ENCODE data around the gene RPL6.

Gene RPL6

DNA sequence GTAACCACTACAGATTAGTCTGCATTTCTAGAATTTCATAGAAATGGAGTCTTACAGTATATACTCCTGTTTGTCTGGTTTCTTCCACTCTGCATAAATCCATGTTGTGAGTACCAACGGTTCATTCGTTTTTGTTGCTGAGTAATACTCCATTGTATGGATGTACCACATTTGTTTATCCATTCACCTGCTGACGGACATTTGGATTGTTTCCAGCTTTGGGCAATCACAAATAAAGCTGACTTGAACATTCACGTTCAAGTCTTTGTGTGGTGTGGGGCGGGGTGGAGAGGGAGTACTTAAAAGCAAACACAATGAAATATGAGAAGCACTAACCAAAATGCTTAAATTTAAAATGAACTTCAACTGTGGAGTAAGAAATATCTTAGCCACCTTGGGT lies 34.3 kb downstream of the RPL6 start:
- in situ Hi-C loops (cut with MboI; ENCODE audit: low pct_unique_long_range_greater_than_20kb, low sequenced_read_pairs, unreplicated experiment), result loop anchor here (25.0 kb wide), 1 partner anchor 438 kb away; no protein-coding TSS in a partner anchor
- DNase-seq (ENCODE audit: low spot score), result no peak
- TF ChIP-seq, protein P1, sequence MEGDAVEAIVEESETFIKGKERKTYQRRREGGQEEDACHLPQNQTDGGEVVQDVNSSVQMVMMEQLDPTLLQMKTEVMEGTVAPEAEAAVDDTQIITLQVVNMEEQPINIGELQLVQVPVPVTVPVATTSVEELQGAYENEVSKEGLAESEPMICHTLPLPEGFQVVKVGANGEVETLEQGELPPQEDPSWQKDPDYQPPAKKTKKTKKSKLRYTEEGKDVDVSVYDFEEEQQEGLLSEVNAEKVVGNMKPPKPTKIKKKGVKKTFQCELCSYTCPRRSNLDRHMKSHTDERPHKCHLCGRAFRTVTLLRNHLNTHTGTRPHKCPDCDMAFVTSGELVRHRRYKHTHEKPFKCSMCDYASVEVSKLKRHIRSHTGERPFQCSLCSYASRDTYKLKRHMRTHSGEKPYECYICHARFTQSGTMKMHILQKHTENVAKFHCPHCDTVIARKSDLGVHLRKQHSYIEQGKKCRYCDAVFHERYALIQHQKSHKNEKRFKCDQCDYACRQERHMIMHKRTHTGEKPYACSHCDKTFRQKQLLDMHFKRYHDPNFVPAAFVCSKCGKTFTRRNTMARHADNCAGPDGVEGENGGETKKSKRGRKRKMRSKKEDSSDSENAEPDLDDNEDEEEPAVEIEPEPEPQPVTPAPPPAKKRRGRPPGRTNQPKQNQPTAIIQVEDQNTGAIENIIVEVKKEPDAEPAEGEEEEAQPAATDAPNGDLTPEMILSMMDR (IDR thresholded peaks at IDR 0.05; ENCODE audit: extremely low read depth, insufficient read depth, missing control alignments), result no peak

- TF ChIP-seq, protein P1 (IDR thresholded peaks at IDR 0.05; ENCODE audit: extremely low read depth, insufficient read depth, missing control alignments), result no peak
- in situ Hi-C loops (cut with MboI; ENCODE audit: low pct_unique_long_range_greater_than_20kb, low sequenced_read_pairs, unreplicated experiment), result no loop called here
Measured at GRCh38 chr12:112374166-112374740, 35.2 kb downstream of the RPL6 start.

GRCh38 chr12:112370868-112371510 lies 38.4 kb downstream of the RPL6 start:
- in situ Hi-C loops (cut with MboI; ENCODE audit: low pct_unique_long_range_greater_than_20kb, low sequenced_read_pairs, unreplicated experiment), result no loop called here

More at GRCh38 chr12:112374166-112374740, 35.2 kb downstream of the RPL6 start:
- DNase-seq (ENCODE audit: low spot score), result no peak

DNA sequence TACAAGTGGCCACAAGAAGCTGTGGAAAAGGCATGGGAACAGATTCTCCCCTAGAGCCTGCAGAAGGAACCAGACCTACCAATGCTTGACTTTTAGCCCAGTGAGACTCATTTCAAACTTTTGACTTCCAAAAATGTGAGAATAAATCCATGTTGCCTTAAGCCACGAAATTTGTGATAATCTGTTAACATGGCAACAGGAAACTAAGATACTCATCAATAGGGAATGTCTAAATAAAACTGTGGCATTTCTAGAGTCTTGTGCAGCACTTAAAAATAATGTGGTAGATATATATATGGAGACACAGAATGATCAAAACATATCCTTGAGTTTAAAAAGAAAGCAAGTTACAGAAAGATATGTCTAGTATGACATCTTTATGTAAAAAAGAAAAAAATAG lies 39.2 kb downstream of the RPL6 start:
- no peak for DNase-seq (ENCODE audit: low spot score)
- TF ChIP-seq, protein P1 (IDR thresholded peaks at IDR 0.05; ENCODE audit: extremely low read depth, insufficient read depth, missing control alignments), result no peak
- in situ Hi-C loops (cut with MboI; ENCODE audit: low pct_unique_long_range_greater_than_20kb, low sequenced_read_pairs, unreplicated experiment), result no loop called here

More at GRCh38 chr12:112370868-112371510, 38.4 kb downstream of the RPL6 start:
- TF ChIP-seq, protein P1 (IDR thresholded peaks at IDR 0.05; ENCODE audit: extremely low read depth, insufficient read depth, missing control alignments), result no peak
- DNase-seq (ENCODE audit: low spot score), result no peak

GRCh38 chr12:112368856-112369255 lies 40.5 kb downstream of the RPL6 start:
- TF ChIP-seq, protein P1 (IDR thresholded peaks at IDR 0.05; ENCODE audit: extremely low read depth, insufficient read depth, missing control alignments), result no peak
- DNase-seq (ENCODE audit: low spot score), result no peak
- in situ Hi-C loops (cut with MboI; ENCODE audit: low pct_unique_long_range_greater_than_20kb, low sequenced_read_pairs, unreplicated experiment), result no loop called here

DNA sequence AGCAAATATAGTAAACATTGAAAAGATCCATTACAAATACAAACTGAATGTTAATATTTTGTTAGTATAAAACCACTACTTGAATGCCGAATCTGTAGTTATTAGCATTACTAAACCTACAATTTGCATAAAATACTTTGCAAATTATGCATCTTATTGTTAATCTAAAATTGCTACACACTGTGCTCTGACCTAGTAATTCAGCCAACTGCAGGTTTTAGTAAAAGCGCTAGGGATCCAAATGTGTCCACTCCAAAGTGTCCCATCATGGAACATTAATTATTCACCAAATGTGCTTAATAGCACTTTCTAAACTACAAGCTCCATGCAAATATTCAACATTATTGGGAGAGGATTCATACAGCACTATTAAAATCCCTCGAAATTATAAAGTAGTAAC lies 41.4 kb downstream of the RPL6 start:
- in situ Hi-C loops (cut with MboI; ENCODE audit: low pct_unique_long_range_greater_than_20kb, low sequenced_read_pairs, unreplicated experiment), result no loop called here
- no peak for DNase-seq (ENCODE audit: low spot score)
- TF ChIP-seq, protein P1 (IDR thresholded peaks at IDR 0.05; ENCODE audit: extremely low read depth, insufficient read depth, missing control alignments), result no peak

All from GM13977 (cell line).